Suprapubic skin (tissue), 4 donors: ENCODE measurements around the gene UPF1. TPM values are rescaled to one million over a fixed set of nuclear protein-coding genes. Genes with fewer than 3 reads are reported as not detected.
A peak's percentile ranks its signal among the peaks of the same experiment; 100 is the strongest.

ENCODE experiments used
- DNase-seq, 2 donors: peaks; one replicate each; pipeline ENCODE4 v3.0.0-alpha.2; 2019; ENCODE audit warnings: low spot score in 2 of 2
- H3K27ac ChIP-seq: fragments of 200-600 bp; sonication (generic); one replicate; pipeline ENCODE4 v1.5.1; 2019
- H3K27me3 ChIP-seq: fragments of 200-600 bp; sonication (generic); one replicate; pipeline ENCODE4 v1.5.1; 2019
- H3K36me3 ChIP-seq: fragments of 200-600 bp; sonication (generic); one replicate; pipeline ENCODE4 v1.5.1; 2019
- H3K4me1 ChIP-seq: fragments of 200-600 bp; sonication (generic); one replicate; pipeline ENCODE4 v1.5.1; 2019
- H3K4me3 ChIP-seq: fragments of 200-600 bp; sonication (generic); one replicate; pipeline ENCODE4 v1.5.1; 2019; ENCODE audit warnings: mild to moderate bottlenecking
- H3K9me3 ChIP-seq: fragments of 200-600 bp; sonication (generic); one replicate; pipeline ENCODE4 v1.5.1; 2019
- CTCF ChIP-seq, 2 donors: fragments of 200-600 bp in 1 of 2; fragments of 450-650 bp in 1 of 2; sonication (generic) in 1 of 2; IDR thresholded peaks; one replicate each; pipeline ENCODE4 v1.5.1; 2016 to 2019; ENCODE audit warnings: antibody characterized with exemption in 2 of 2, mild to moderate bottlenecking in 1 of 2, moderate library complexity in 1 of 2
- EP300 ChIP-seq: sonication (generic); formaldehyde crosslinking; IDR thresholded peaks from one replicate; pipeline ENCODE4 v1.6.1; 2017; ENCODE audit warnings: antibody characterized with exemption
- POLR2A ChIP-seq, 2 donors: fragments of 450-650 bp; IDR thresholded peaks; one replicate each; pipeline ENCODE4 v1.6.1; 2017; ENCODE audit warnings: antibody characterized with exemption in 2 of 2, mild to moderate bottlenecking in 2 of 2, moderate library complexity in 2 of 2
- POLR2AphosphoS5 ChIP-seq, 3 donors: sonication (generic); formaldehyde crosslinking; IDR thresholded peaks; one replicate each; pipeline ENCODE4 v1.6.1; 2017; ENCODE audit warnings: antibody characterized with exemption in 3 of 3
- WGBS: methylation state at CpG from one replicate; pipeline ENCODE4 v1.1.5; 2018; 5-methylcytosine and 5-hydroxymethylcytosine counted together
- total RNA-seq, 4 donors: library from RNA; depleted of rRNA; stranded (reverse); fragments of >200 nt; gene quantifications; one replicate each; pipeline ENCODE4 v1.1.0, GENCODE V29; 2016

The UPF1 gene
- total RNA-seq, 4 donors from 2014 or later: 74.7 to 160 (median 99.2) TPM

GRCh38 chr19:18869781-18870530, 38.2 kb downstream of the UPF1 start:
- Histone ChIP-seq H3K36me3 (peaks cover 22% of the 10 kb centered on the region), H3K4me3 (no peak overlapping the region), H3K27ac (no peak overlapping the region), H3K27me3 (peaks cover 15% of the 10 kb centered on the region), H3K9me3 (no peaks in the 10 kb centered on the region), H3K4me1 (peaks cover 22% of the 10 kb centered on the region)
- TF ChIP-seq POLR2AphosphoS5 (IDR thresholded peaks at IDR 0.05): no peak
- no peak for TF ChIP-seq POLR2A (IDR thresholded peaks at IDR 0.05)
- TF ChIP-seq EP300: no peak
- TF ChIP-seq CTCF (IDR thresholded peaks at IDR 0.05): no peak
- 33% methylated on average over 20 of the region's 62 CpGs for WGBS
- peak in 1 of 2 donors; percentile 62 for DNase-seq

GRCh38 chr19:18870531-18871172, 38.9 kb downstream of the UPF1 start:
- H3K36me3 ChIP-seq: peaks cover 15% of the 10 kb centered on the region
- peak in 1 of 2 donors; percentile 57 for DNase-seq
- no peak overlapping the region for H3K4me3 ChIP-seq
- peaks cover 15% of the 10 kb centered on the region for H3K27me3 ChIP-seq
- H3K4me1 ChIP-seq: peaks cover 22% of the 10 kb centered on the region
- TF ChIP-seq EP300 (no peak), POLR2AphosphoS5 (IDR thresholded peaks at IDR 0.05) (no peak), POLR2A (IDR thresholded peaks at IDR 0.05) (no peak), CTCF (IDR thresholded peaks at IDR 0.05) (no peak)
- no peak overlapping the region for H3K27ac ChIP-seq
- no peaks in the 10 kb centered on the region for H3K9me3 ChIP-seq
- WGBS: 58% methylated on average over 18 of the region's 25 CpGs

GRCh38 chr19:18871543-18871942, 39.8 kb downstream of the UPF1 start:
- peaks cover 22% of the 10 kb centered on the region for H3K4me1 ChIP-seq
- H3K36me3 ChIP-seq: peaks cover 8% of the 10 kb centered on the region
- H3K4me3 ChIP-seq: no peak overlapping the region
- no peak overlapping the region for H3K27ac ChIP-seq
- 81% methylated on average over 7 of the region's 7 CpGs for WGBS
- TF ChIP-seq EP300: no peak
- no peak for TF ChIP-seq CTCF (IDR thresholded peaks at IDR 0.05)
- no peak for TF ChIP-seq POLR2AphosphoS5 (IDR thresholded peaks at IDR 0.05)
- no peak for TF ChIP-seq POLR2A (IDR thresholded peaks at IDR 0.05)
- no peak for DNase-seq
- H3K27me3 ChIP-seq: peaks cover 15% of the 10 kb centered on the region
- no peaks in the 10 kb centered on the region for H3K9me3 ChIP-seq

GRCh38 chr19:18875726-18876125, 44.0 kb downstream of the UPF1 start:
- TF ChIP-seq POLR2AphosphoS5 (IDR thresholded peaks at IDR 0.05) (no peak), POLR2A (IDR thresholded peaks at IDR 0.05) (no peak), EP300 (no peak), CTCF (IDR thresholded peaks at IDR 0.05) (no peak)
- no peaks in the 10 kb centered on the region for H3K36me3 ChIP-seq
- 77% methylated on average over 5 of the region's 5 CpGs for WGBS
- no peaks in the 10 kb centered on the region for H3K9me3 ChIP-seq
- DNase-seq: no peak
- H3K4me1 ChIP-seq: no peaks in the 10 kb centered on the region
- no peak overlapping the region for H3K4me3 ChIP-seq
- no peak overlapping the region for H3K27ac ChIP-seq
- no peaks in the 10 kb centered on the region for H3K27me3 ChIP-seq

- no peaks in the 10 kb centered on the region for H3K27me3 ChIP-seq
- DNase-seq: no peak
- H3K9me3 ChIP-seq: no peaks in the 10 kb centered on the region
- TF ChIP-seq CTCF (IDR thresholded peaks at IDR 0.05) (no peak), EP300 (no peak), POLR2AphosphoS5 (IDR thresholded peaks at IDR 0.05) (no peak), POLR2A (IDR thresholded peaks at IDR 0.05) (no peak)
- H3K27ac ChIP-seq: no peak overlapping the region
- H3K36me3 ChIP-seq: no peaks in the 10 kb centered on the region
- H3K4me3 ChIP-seq: no peak overlapping the region
- 98% methylated on average over 7 of the region's 7 CpGs for WGBS
- H3K4me1 ChIP-seq: no peaks in the 10 kb centered on the region
These were observed 45.1 kb downstream of the UPF1 start for GRCh38 chr19:18876865-18877264.
